ENCODE measurements around the gene DSCAM. TPM values are rescaled to one million over a fixed set of nuclear protein-coding genes. Genes with fewer than 3 reads are reported as not detected.

The DSCAM gene
- total RNA-seq, 1 donor from 2014 or later, result not detected

DNA sequence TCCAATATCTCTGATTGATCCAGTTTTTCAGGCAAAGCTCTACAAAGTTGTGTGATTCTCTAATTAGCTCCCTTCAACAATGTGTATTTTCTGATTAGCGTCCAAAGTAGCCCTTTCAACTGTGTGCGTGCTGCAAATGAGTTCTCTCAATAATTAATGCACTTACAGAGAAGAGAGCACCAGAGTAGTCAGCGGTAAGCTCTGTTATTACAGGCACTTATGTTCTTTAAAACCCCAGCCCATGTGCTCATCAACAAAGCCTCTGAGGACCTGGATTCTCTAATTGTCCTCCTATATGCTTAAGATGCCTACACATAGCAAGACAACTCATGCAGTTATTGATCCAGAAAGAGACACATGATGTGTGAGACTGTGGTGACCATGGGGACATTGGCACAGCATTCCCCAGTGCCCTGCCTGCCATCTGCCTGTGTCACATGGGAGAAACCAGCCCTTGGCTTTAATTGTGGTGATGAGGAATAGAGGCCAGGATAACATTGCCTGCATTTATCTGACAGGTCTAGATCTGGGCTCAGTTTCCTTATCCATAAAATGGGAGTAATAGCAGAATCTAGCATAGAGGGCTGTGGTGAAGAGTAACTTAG lies 828.0 kb downstream of the DSCAM start:
- Histone ChIP-seq H3K4me1 (no peaks in the 10 kb centered on the region), H3K27ac (replicated peaks) (no peak overlapping the region), H3K27me3 (ENCODE audit: low read depth) (peaks cover 7% of the 10 kb centered on the region), H3K4me3 (no peak overlapping the region), H3K36me3 (no peaks in the 10 kb centered on the region), H3K9me3 (replicated peaks) (no peaks in the 10 kb centered on the region)
- no peak for DNase-seq
- intact Hi-C loops (cut with micrococcal nuclease), result no loop called here
- TF ChIP-seq, protein P1, sequence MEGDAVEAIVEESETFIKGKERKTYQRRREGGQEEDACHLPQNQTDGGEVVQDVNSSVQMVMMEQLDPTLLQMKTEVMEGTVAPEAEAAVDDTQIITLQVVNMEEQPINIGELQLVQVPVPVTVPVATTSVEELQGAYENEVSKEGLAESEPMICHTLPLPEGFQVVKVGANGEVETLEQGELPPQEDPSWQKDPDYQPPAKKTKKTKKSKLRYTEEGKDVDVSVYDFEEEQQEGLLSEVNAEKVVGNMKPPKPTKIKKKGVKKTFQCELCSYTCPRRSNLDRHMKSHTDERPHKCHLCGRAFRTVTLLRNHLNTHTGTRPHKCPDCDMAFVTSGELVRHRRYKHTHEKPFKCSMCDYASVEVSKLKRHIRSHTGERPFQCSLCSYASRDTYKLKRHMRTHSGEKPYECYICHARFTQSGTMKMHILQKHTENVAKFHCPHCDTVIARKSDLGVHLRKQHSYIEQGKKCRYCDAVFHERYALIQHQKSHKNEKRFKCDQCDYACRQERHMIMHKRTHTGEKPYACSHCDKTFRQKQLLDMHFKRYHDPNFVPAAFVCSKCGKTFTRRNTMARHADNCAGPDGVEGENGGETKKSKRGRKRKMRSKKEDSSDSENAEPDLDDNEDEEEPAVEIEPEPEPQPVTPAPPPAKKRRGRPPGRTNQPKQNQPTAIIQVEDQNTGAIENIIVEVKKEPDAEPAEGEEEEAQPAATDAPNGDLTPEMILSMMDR (IDR thresholded peaks at IDR 0.05; ENCODE audit: borderline replicate concordance), result no peak

DNA sequence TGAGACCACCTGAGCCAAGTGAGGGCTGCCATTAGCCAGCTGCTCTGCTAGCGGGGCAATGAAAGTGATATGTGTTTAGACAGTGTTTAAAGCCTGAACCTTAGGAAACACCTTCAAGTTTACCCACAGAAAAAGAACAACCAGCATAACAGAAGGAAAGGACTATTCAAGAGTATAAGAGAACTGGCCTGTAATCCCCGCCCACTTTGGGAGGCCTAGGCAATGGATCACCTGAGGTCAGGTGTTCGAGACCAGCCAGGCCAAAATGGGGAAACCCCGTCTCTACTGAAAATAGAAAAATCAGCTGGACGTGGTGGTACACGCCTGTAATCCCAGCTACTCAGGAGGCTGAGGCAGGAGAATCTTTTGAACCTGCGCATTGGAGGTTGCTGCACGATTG lies 830.3 kb downstream of the DSCAM start:
- intact Hi-C loops (cut with micrococcal nuclease), result no loop called here
- Histone ChIP-seq H3K36me3 (no peaks in the 10 kb centered on the region), H3K27ac (replicated peaks) (no peak overlapping the region), H3K4me1 (no peaks in the 10 kb centered on the region), H3K4me3 (no peak overlapping the region), H3K9me3 (replicated peaks) (no peaks in the 10 kb centered on the region), H3K27me3 (ENCODE audit: low read depth) (peaks cover 7% of the 10 kb centered on the region)
- TF ChIP-seq, protein P1 (IDR thresholded peaks at IDR 0.05; ENCODE audit: borderline replicate concordance), result no peak
- no peak for DNase-seq

DNA sequence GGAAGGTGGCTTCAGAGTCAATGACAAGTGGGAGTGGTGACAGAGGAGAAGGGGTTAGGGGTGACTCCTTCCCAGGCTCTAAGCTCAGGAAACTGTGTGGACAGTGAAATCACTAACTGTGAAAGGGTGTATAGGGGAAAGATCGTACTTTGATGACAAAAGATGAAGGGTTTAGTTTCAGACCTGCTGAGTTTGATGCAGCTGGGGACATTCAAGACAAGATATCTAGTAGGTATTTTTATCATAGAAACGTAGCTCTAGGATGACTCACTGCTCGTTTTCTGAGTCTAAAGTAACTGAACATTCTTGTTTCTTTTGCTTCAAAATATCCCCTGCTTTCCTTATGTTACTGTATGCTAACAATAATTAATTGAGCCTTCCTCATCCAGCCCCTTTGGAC lies 830.7 kb downstream of the DSCAM start:
- DNase-seq, result no peak
- H3K27me3 ChIP-seq (ENCODE audit: low read depth), result peaks cover 7% of the 10 kb centered on the region
- H3K9me3 ChIP-seq (replicated peaks), result no peaks in the 10 kb centered on the region
- H3K4me1 ChIP-seq, result no peaks in the 10 kb centered on the region
- H3K27ac ChIP-seq (replicated peaks), result no peak overlapping the region
- TF ChIP-seq, protein P1 (IDR thresholded peaks at IDR 0.05; ENCODE audit: borderline replicate concordance), result no peak
- intact Hi-C loops (cut with micrococcal nuclease), result no loop called here
- no peak overlapping the region for H3K4me3 ChIP-seq
- no peaks in the 10 kb centered on the region for H3K36me3 ChIP-seq

DNA sequence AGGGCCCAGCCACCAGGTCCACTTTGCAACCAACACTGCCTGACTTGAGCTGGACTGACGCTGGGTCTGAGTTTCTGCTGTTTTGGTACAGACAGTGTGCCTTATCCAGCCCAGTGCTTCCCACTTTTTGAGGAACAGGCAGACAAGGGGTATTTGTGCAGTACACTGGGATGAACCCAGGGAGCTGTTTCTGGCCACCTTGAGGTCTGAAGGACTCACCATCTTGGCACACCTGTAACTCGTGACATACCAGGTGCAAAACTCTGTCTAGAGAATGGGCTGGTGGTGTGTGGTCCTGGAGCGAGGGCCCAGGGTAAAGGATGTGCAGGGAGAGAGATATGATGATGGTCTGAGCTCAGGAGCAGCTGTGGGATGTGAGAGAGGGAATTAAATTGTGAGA lies 831.1 kb downstream of the DSCAM start:
- no peak overlapping the region for H3K27ac ChIP-seq (replicated peaks)
- H3K36me3 ChIP-seq, result no peaks in the 10 kb centered on the region
- H3K9me3 ChIP-seq (replicated peaks), result no peaks in the 10 kb centered on the region
- H3K4me1 ChIP-seq, result no peaks in the 10 kb centered on the region
- H3K27me3 ChIP-seq (ENCODE audit: low read depth), result peaks cover 6% of the 10 kb centered on the region
- intact Hi-C loops (cut with micrococcal nuclease), result no loop called here
- no peak overlapping the region for H3K4me3 ChIP-seq
- no peak for DNase-seq
- TF ChIP-seq, protein P1 (IDR thresholded peaks at IDR 0.05; ENCODE audit: borderline replicate concordance), result no peak

DNA sequence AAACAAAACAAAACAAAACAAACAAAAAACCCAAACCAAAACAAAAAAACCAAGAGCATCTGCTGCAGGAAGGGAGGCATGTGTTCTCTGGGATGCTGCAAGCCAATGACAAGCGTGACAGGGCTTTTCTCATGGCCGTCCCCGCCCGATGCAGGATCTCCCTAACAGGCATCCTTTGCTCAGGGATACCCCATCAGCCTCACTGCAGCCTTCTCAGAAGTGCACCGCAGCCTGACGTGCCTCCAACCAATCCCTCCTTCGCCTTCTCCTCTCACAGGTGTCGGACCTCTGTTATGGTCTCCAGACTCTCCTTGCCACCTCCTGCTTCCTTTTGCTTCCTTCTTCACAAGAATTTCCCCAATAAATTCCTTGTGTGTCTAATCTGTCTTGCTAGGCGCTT lies 832.6 kb downstream of the DSCAM start:
- H3K9me3 ChIP-seq (replicated peaks), result no peaks in the 10 kb centered on the region
- H3K4me3 ChIP-seq, result no peak overlapping the region
- H3K36me3 ChIP-seq, result no peaks in the 10 kb centered on the region
- no peaks in the 10 kb centered on the region for H3K4me1 ChIP-seq
- intact Hi-C loops (cut with micrococcal nuclease), result no loop called here
- H3K27me3 ChIP-seq (ENCODE audit: low read depth), result no peaks in the 10 kb centered on the region
- no peak overlapping the region for H3K27ac ChIP-seq (replicated peaks)
- DNase-seq, result no peak
- TF ChIP-seq, protein P1 (IDR thresholded peaks at IDR 0.05; ENCODE audit: borderline replicate concordance), result no peak

Measured in left ventricle myocardium inferior (tissue), 1 donor.